NCI-H1694 treated with DMSO at 0.1 percent for 48 hours (cell line): ENCODE measurements around the gene PRMT2.

ENCODE experiments used
- DNase-seq: peaks from one replicate; lab custom pipeline; 2025; lab: John Stamatoyannopoulos, UW

PRMT2 gene

GRCh38 chr21:46643379-46644177 lies 8.1 kb downstream of the PRMT2 start:
- no peak for DNase-seq

GRCh38 chr21:46645840-46646239 lies 10.4 kb downstream of the PRMT2 start:
- DNase-seq, result no peak

GRCh38 chr21:46646541-46647154 lies 11.2 kb downstream of the PRMT2 start:
- no peak for DNase-seq

- DNase-seq, result no peak
Observed at GRCh38 chr21:46648539-46648938, 13.1 kb downstream of the PRMT2 start.

GRCh38 chr21:46649356-46649755 lies 13.9 kb downstream of the PRMT2 start:
- DNase-seq, result no peak

GRCh38 chr21:46650476-46651098 lies 15.1 kb downstream of the PRMT2 start:
- DNase-seq, result no peak

- DNase-seq, result no peak
Observed at GRCh38 chr21:46651121-46651520, 15.6 kb downstream of the PRMT2 start.

- no peak for DNase-seq
Observed at GRCh38 chr21:46655230-46655629, 19.8 kb downstream of the PRMT2 start.

- no peak for DNase-seq
Observed at GRCh38 chr21:46656820-46657219, 21.3 kb downstream of the PRMT2 start.

GRCh38 chr21:46660505-46660904 lies 25.0 kb downstream of the PRMT2 start:
- DNase-seq, result no peak

- DNase-seq, result no peak
Observed at GRCh38 chr21:46661211-46661625, 25.7 kb downstream of the PRMT2 start.

- no peak for DNase-seq
Observed at GRCh38 chr21:46661642-46662366, 26.3 kb downstream of the PRMT2 start.

- no peak for DNase-seq
Observed at GRCh38 chr21:46662367-46662654, 26.8 kb downstream of the PRMT2 start.

GRCh38 chr21:46662765-46663500 lies 27.5 kb downstream of the PRMT2 start:
- no peak for DNase-seq

- no peak for DNase-seq
Observed at GRCh38 chr21:46663754-46664153, 28.3 kb downstream of the PRMT2 start.

- DNase-seq, result no peak
Observed at GRCh38 chr21:46664316-46664995, 29.0 kb downstream of the PRMT2 start.

- no peak for DNase-seq
Observed at GRCh38 chr21:46665566-46665965, 30.1 kb downstream of the PRMT2 start.

- no peak for DNase-seq
Observed at GRCh38 chr21:46666941-46667740, 31.7 kb downstream of the PRMT2 start.

- no peak for DNase-seq
Observed at GRCh38 chr21:46667741-46668380, 32.4 kb downstream of the PRMT2 start.

- DNase-seq, result no peak
Observed at GRCh38 chr21:46668381-46668780, 32.9 kb downstream of the PRMT2 start.
